Loucy (cell line): Measurements from ENCODE around the gene RXRA.
A peak's percentile ranks its signal among the peaks of the same experiment; 100 is the strongest.

Experiments used
- H2AFZ ChIP-seq: fragments of 200-600 bp; sonication (generic); 2 replicates; pipeline ENCODE4 v1.6.0; 2016; ENCODE audit warnings: antibody characterized with exemption, mild to moderate bottlenecking, low read length, moderate library complexity
- H3F3A ChIP-seq: fragments of 200-600 bp; 2 replicates; pipeline ENCODE4 v1.6.0; 2016; ENCODE audit warnings: antibody characterized with exemption, low read depth, mild to moderate bottlenecking
- H3K27me3 ChIP-seq: fragments of 200-600 bp; sonication (generic); 2 replicates; pipeline ENCODE4 v1.6.1; 2014; ENCODE audit warnings: low read length, mild to moderate bottlenecking; ENCODE audit not compliant: insufficient read depth, poor library complexity, severe bottlenecking
- H3K36me3 ChIP-seq: fragments of 200-600 bp; sonication (generic); 2 replicates; pipeline ENCODE4 v1.6.1; 2016; ENCODE audit warnings: low read length; ENCODE audit not compliant: insufficient read depth
- H3K4me1 ChIP-seq: fragments of 200-600 bp; sonication (generic); 2 replicates; pipeline ENCODE4 v1.5.1; 2014; ENCODE audit warnings: low read length, mild to moderate bottlenecking; ENCODE audit not compliant: insufficient read depth, poor library complexity, severe bottlenecking
- H3K4me2 ChIP-seq: fragments of 200-600 bp; sonication (generic); 2 replicates; pipeline ENCODE4 v1.6.0; 2014; ENCODE audit warnings: antibody characterized with exemption, low read length, low read depth, mild to moderate bottlenecking; ENCODE audit not compliant: poor library complexity, severe bottlenecking
- H3K4me3 ChIP-seq: fragments of 200-600 bp; sonication (generic); 2 replicates; pipeline ENCODE4 v1.5.1; 2014; ENCODE audit warnings: low read length, mild to moderate bottlenecking, mixed read lengths; ENCODE audit not compliant: poor library complexity, severe bottlenecking
- H3K79me2 ChIP-seq: fragments of 200-600 bp; sonication (generic); 2 replicates; pipeline ENCODE4 v1.6.1; 2014; ENCODE audit warnings: low read length; ENCODE audit not compliant: insufficient read depth
- H3K9ac ChIP-seq: fragments of 200-600 bp; sonication (generic); 2 replicates; pipeline ENCODE4 v1.6.0; 2014; ENCODE audit warnings: mild to moderate bottlenecking, low read depth, low read length, moderate library complexity; ENCODE audit not compliant: poor library complexity, severe bottlenecking
- H3K9me2 ChIP-seq: fragments of 200-600 bp; sonication (generic); replicated peaks from 2 replicates; pipeline ENCODE4 v1.6.1; 2016; ENCODE audit warnings: low read depth, low read length, mixed read lengths
- H3K9me3 ChIP-seq: fragments of 200-600 bp; sonication (generic); 2 replicates; pipeline ENCODE4 v1.6.1; 2014; ENCODE audit warnings: mild to moderate bottlenecking, antibody characterized with exemption, low read length, low read depth; ENCODE audit not compliant: insufficient read depth
- H4K20me1 ChIP-seq: fragments of 200-600 bp; sonication (generic); 2 replicates; pipeline ENCODE4 v1.6.0; 2014; ENCODE audit warnings: antibody characterized with exemption, low read length, mild to moderate bottlenecking; ENCODE audit not compliant: insufficient read depth, poor library complexity, severe bottlenecking
- CTCF ChIP-seq: fragments of 200-600 bp; sonication (generic); conservative IDR thresholded peaks from 2 replicates; pipeline ENCODE4 v1.5.1; 2014; ENCODE audit warnings: mild to moderate bottlenecking, antibody characterized with exemption, low read length
- EZH2phosphoT487 ChIP-seq: fragments of 200-600 bp; IDR thresholded peaks from 2 replicates; pipeline ENCODE4 v1.6.1; 2018; ENCODE audit warnings: antibody characterized with exemption, mild to moderate bottlenecking, moderate library complexity, borderline replicate concordance

The RXRA gene

DNA sequence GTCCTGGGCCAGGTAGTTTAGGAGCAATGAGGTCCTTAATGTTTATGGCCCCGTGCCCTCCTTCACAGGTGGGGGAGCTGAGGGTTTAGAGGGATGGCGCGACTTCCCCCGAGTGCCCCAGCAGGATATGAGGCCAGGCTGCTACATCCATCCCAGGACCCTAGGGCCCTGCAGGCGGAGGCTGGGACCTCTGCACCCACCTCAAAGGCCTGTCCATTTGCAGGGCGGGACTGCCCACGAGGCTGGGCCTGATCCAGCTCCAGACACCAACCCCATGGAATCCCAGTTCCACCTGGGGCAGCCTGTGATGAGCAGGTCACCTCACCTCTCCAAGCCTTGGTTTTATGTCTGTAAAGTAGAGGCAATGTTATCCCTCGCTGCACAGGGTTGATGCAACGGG lies 142.1 kb downstream of the RXRA start:
- Histone ChIP-seq H4K20me1 (no peaks in the 10 kb centered on the region), H3K9me3 (no peaks in the 10 kb centered on the region), H3K27me3 (no peaks in the 10 kb centered on the region), H3K9me2 (no peaks in the 10 kb centered on the region), H3K36me3 (no peaks in the 10 kb centered on the region), H3K4me3 (no peak overlapping the region), H2AFZ (no peak overlapping the region), H3K9ac (no peak overlapping the region), H3K4me2 (no peak overlapping the region), H3F3A (no peaks in the 10 kb centered on the region), H3K4me1 (peaks cover 9% of the 10 kb centered on the region), H3K79me2 (no peaks in the 10 kb centered on the region)
- TF ChIP-seq CTCF (no peak), EZH2phosphoT487 (no peak)

GRCh38 chr9:134469041-134469875 lies 143.0 kb downstream of the RXRA start:
- Histone ChIP-seq H3K36me3 (no peaks in the 10 kb centered on the region), H2AFZ (no peak overlapping the region), H3K9ac (no peak overlapping the region), H3K4me2 (no peak overlapping the region), H3K4me3 (no peak overlapping the region), H3K9me3 (no peaks in the 10 kb centered on the region), H3K27me3 (no peaks in the 10 kb centered on the region), H3F3A (no peaks in the 10 kb centered on the region), H3K4me1 (peaks cover 13% of the 10 kb centered on the region), H3K79me2 (no peaks in the 10 kb centered on the region), H3K9me2 (no peaks in the 10 kb centered on the region), H4K20me1 (no peaks in the 10 kb centered on the region)
- no peak for TF ChIP-seq CTCF
- no peak for TF ChIP-seq EZH2phosphoT487

GRCh38 chr9:134472256-134472655 lies 146.0 kb downstream of the RXRA start:
- Histone ChIP-seq H3K9me3 (no peaks in the 10 kb centered on the region), H4K20me1 (no peaks in the 10 kb centered on the region), H3K9me2 (no peaks in the 10 kb centered on the region), H3K9ac (peak overlapping the region; percentile 84), H3K36me3 (no peaks in the 10 kb centered on the region), H3K27me3 (no peaks in the 10 kb centered on the region), H3K4me1 (peaks cover 38% of the 10 kb centered on the region), H3F3A (0 out of 2 replicates have a peak, but pooled peaks cover 5% of the 10 kb centered on the region), H2AFZ (no peak overlapping the region), H3K79me2 (no peaks in the 10 kb centered on the region), H3K4me3 (no peak overlapping the region), H3K4me2 (no peak overlapping the region)
- TF ChIP-seq CTCF (no peak), EZH2phosphoT487 (no peak)
